HEK293 (cell line): ENCODE measurements around the gene ILDR1.

Source experiments
- CTCF ChIA-PET: fragments of 350-600 bp; formaldehyde crosslinking; extraction: SDS; loops from one replicate; lab custom pipeline; 2021; ENCODE audit warnings: antibody characterized with exemption; lab: Yijun Ruan, JAX
- POLR2A ChIA-PET: fragments of 300-600 bp; formaldehyde crosslinking; extraction: SDS; loops from one replicate; lab custom pipeline; 2020; ENCODE audit warnings: antibody characterized with exemption, inconsistent platforms; lab: Yijun Ruan, JAX
- H3K27ac ChIP-seq: fragments of 200-500 bp; sonication (Bioruptor generic); 2 replicates; pipeline ENCODE4 v1.5.1; 2014; ENCODE audit warnings: low read depth, low read length, control low read depth, inconsistent platforms; ENCODE audit errors: extremely low read depth
- H3K36me3 ChIP-seq, 2 experiments: fragments of 200-500 bp in 1 of 2; sonication (Bioruptor generic) in 1 of 2; 1 replicate in 1 of 2; 2 replicates in 1 of 2; pipeline ENCODE4 v1.5.1; 2014 to 2017; ENCODE audit warnings: inconsistent platforms in 2 of 2, low read length in 2 of 2; ENCODE audit not compliant: control insufficient read depth in 2 of 2, insufficient read depth in 1 of 2
- H3K4me1 ChIP-seq: fragments of 200-500 bp; sonication (Bioruptor generic); 2 replicates; pipeline ENCODE4 v1.5.1; 2014; ENCODE audit warnings: mild to moderate bottlenecking, low read length, inconsistent platforms; ENCODE audit not compliant: control insufficient read depth, insufficient read depth
- H3K4me3 ChIP-seq: 2 replicates; pipeline ENCODE4 v1.5.1; 2011; ENCODE audit warnings: low read depth, mild to moderate bottlenecking, control low read depth, low read length, moderate library complexity
- H3K9me3 ChIP-seq: fragments of 200-500 bp; sonication (Bioruptor generic); 2 replicates; pipeline ENCODE4 v1.5.1; 2014; ENCODE audit warnings: low read depth, low read length, inconsistent platforms; ENCODE audit not compliant: control insufficient read depth, insufficient read depth
- GLI4 ChIP-seq: fragments of 450-650 bp; formaldehyde crosslinking; IDR thresholded peaks from 2 replicates; pipeline ENCODE4 v1.5.1; 2016; ENCODE audit warnings: missing biosample characterization, missing genetic modification characterization
- OSR2 ChIP-seq: fragments of 450-650 bp; formaldehyde crosslinking; IDR thresholded peaks from 2 replicates; pipeline ENCODE4 v1.5.1; 2016; ENCODE audit warnings: missing biosample characterization, missing genetic modification characterization
- SP7 ChIP-seq: fragments of 450-650 bp; formaldehyde crosslinking; IDR thresholded peaks from 2 replicates; pipeline ENCODE4 v1.5.1; 2016; ENCODE audit warnings: missing biosample characterization, missing genetic modification characterization
- TCF7L2 ChIP-seq: IDR thresholded peaks from 2 replicates; pipeline ENCODE4 v1.6.1; 2011; ENCODE audit warnings: low read depth, mild to moderate bottlenecking, inconsistent platforms, low read length, moderate library complexity, borderline replicate concordance
- TRIM28 ChIP-seq: IDR thresholded peaks from 2 replicates; pipeline ENCODE4 v1.6.1; 2011; ENCODE audit warnings: low read length, control low read depth, borderline replicate concordance
- ZFP41 ChIP-seq: fragments of 450-650 bp; formaldehyde crosslinking; IDR thresholded peaks from 2 replicates; pipeline ENCODE4 v1.5.1; 2016; ENCODE audit warnings: missing biosample characterization, missing genetic modification characterization, borderline replicate concordance
- ZNF133 ChIP-seq: fragments of 450-650 bp; formaldehyde crosslinking; IDR thresholded peaks from 2 replicates; pipeline ENCODE4 v1.5.1; 2016; ENCODE audit warnings: missing biosample characterization, missing genetic modification characterization
- ZNF157 ChIP-seq: fragments of 450-650 bp; formaldehyde crosslinking; IDR thresholded peaks from 2 replicates; pipeline ENCODE4 v1.5.1; 2016; ENCODE audit warnings: missing biosample characterization, missing genetic modification characterization
- TF ChIP-seq, protein P1 (sequence below): fragments of 450-650 bp; formaldehyde crosslinking; conservative IDR thresholded peaks from 2 replicates; pipeline ENCODE4 v1.5.1; 2016; ENCODE audit warnings: low read depth, missing biosample characterization, missing genetic modification characterization
- TF ChIP-seq, protein P2 (sequence below): fragments of 450-650 bp; formaldehyde crosslinking; IDR thresholded peaks from 2 replicates; pipeline ENCODE4 v1.5.1; 2016; ENCODE audit warnings: missing biosample characterization, missing genetic modification characterization
- TF ChIP-seq, protein P3 (sequence below): fragments of 450-650 bp; formaldehyde crosslinking; IDR thresholded peaks from 2 replicates; pipeline ENCODE4 v1.5.1; 2016; ENCODE audit warnings: missing biosample characterization, missing genetic modification characterization, borderline replicate concordance
- TF ChIP-seq, protein P4 (sequence below): fragments of 450-650 bp; formaldehyde crosslinking; IDR thresholded peaks from 2 replicates; pipeline ENCODE4 v1.5.1; 2016; ENCODE audit warnings: missing biosample characterization, missing genetic modification characterization
- TF ChIP-seq, protein P5 (sequence below): fragments of 450-650 bp; formaldehyde crosslinking; IDR thresholded peaks from 2 replicates; pipeline ENCODE4 v1.5.1; 2016; ENCODE audit warnings: missing biosample characterization, missing genetic modification characterization

Gene ILDR1

DNA sequence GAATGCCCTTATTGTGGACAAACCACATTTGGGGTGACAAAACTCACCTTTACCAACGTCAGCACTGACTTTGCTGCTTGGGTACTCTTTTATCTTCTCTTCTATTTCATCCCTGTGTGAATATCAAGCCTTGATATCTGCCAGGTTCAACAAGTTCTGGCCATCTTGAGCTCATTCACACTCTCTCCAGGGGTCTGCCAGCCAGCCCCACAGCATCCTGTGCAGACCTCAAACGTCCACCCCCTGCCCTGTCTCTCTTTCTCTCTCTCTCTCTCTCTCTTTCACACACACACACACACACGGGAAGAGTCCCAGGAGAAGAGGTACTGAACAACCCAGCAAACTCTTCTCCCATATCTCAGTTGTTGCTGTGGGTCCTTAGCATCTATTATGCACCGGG, 10.7 kb downstream of the ILDR1 start (continued):
- TF ChIP-seq, protein P1, sequence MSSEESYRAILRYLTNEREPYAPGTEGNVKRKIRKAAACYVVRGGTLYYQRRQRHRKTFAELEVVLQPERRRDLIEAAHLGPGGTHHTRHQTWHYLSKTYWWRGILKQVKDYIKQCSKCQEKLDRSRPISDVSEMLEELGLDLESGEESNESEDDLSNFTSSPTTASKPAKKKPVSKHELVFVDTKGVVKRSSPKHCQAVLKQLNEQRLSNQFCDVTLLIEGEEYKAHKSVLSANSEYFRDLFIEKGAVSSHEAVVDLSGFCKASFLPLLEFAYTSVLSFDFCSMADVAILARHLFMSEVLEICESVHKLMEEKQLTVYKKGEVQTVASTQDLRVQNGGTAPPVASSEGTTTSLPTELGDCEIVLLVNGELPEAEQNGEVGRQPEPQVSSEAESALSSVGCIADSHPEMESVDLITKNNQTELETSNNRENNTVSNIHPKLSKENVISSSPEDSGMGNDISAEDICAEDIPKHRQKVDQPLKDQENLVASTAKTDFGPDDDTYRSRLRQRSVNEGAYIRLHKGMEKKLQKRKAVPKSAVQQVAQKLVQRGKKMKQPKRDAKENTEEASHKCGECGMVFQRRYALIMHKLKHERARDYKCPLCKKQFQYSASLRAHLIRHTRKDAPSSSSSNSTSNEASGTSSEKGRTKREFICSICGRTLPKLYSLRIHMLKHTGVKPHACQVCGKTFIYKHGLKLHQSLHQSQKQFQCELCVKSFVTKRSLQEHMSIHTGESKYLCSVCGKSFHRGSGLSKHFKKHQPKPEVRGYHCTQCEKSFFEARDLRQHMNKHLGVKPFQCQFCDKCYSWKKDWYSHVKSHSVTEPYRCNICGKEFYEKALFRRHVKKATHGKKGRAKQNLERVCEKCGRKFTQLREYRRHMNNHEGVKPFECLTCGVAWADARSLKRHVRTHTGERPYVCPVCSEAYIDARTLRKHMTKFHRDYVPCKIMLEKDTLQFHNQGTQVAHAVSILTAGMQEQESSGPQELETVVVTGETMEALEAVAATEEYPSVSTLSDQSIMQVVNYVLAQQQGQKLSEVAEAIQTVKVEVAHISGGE, result no peak
- TF ChIP-seq, protein P2, sequence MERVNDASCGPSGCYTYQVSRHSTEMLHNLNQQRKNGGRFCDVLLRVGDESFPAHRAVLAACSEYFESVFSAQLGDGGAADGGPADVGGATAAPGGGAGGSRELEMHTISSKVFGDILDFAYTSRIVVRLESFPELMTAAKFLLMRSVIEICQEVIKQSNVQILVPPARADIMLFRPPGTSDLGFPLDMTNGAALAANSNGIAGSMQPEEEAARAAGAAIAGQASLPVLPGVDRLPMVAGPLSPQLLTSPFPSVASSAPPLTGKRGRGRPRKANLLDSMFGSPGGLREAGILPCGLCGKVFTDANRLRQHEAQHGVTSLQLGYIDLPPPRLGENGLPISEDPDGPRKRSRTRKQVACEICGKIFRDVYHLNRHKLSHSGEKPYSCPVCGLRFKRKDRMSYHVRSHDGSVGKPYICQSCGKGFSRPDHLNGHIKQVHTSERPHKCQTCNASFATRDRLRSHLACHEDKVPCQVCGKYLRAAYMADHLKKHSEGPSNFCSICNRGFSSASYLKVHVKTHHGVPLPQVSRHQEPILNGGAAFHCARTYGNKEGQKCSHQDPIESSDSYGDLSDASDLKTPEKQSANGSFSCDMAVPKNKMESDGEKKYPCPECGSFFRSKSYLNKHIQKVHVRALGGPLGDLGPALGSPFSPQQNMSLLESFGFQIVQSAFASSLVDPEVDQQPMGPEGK, result no peak
- no peak for TF ChIP-seq ZNF157
- TF ChIP-seq, protein P3, sequence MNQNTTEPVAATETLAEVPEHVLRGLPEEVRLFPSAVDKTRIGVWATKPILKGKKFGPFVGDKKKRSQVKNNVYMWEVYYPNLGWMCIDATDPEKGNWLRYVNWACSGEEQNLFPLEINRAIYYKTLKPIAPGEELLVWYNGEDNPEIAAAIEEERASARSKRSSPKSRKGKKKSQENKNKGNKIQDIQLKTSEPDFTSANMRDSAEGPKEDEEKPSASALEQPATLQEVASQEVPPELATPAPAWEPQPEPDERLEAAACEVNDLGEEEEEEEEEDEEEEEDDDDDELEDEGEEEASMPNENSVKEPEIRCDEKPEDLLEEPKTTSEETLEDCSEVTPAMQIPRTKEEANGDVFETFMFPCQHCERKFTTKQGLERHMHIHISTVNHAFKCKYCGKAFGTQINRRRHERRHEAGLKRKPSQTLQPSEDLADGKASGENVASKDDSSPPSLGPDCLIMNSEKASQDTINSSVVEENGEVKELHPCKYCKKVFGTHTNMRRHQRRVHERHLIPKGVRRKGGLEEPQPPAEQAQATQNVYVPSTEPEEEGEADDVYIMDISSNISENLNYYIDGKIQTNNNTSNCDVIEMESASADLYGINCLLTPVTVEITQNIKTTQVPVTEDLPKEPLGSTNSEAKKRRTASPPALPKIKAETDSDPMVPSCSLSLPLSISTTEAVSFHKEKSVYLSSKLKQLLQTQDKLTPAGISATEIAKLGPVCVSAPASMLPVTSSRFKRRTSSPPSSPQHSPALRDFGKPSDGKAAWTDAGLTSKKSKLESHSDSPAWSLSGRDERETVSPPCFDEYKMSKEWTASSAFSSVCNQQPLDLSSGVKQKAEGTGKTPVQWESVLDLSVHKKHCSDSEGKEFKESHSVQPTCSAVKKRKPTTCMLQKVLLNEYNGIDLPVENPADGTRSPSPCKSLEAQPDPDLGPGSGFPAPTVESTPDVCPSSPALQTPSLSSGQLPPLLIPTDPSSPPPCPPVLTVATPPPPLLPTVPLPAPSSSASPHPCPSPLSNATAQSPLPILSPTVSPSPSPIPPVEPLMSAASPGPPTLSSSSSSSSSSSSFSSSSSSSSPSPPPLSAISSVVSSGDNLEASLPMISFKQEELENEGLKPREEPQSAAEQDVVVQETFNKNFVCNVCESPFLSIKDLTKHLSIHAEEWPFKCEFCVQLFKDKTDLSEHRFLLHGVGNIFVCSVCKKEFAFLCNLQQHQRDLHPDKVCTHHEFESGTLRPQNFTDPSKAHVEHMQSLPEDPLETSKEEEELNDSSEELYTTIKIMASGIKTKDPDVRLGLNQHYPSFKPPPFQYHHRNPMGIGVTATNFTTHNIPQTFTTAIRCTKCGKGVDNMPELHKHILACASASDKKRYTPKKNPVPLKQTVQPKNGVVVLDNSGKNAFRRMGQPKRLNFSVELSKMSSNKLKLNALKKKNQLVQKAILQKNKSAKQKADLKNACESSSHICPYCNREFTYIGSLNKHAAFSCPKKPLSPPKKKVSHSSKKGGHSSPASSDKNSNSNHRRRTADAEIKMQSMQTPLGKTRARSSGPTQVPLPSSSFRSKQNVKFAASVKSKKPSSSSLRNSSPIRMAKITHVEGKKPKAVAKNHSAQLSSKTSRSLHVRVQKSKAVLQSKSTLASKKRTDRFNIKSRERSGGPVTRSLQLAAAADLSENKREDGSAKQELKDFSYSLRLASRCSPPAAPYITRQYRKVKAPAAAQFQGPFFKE (tag by site-specific recombination), result no peak
- TF ChIP-seq, protein P4, sequence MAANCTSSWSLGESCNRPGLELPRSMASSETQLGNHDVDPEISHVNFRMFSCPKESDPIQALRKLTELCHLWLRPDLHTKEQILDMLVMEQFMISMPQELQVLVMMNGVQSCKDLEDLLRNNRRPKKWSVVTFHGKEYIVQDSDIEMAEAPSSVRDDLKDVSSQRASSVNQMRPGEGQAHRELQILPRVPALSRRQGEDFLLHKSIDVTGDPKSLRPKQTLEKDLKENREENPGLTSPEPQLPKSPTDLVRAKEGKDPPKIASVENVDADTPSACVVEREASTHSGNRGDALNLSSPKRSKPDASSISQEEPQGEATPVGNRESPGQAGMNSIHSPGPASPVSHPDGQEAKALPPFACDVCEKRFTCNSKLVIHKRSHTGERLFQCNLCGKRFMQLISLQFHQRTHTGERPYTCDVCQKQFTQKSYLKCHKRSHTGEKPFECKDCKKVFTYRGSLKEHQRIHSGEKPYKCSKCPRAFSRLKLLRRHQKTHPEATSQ (tag by site-specific recombination), result no peak
- TF ChIP-seq, all 188 proteins: peak for 0

DNA sequence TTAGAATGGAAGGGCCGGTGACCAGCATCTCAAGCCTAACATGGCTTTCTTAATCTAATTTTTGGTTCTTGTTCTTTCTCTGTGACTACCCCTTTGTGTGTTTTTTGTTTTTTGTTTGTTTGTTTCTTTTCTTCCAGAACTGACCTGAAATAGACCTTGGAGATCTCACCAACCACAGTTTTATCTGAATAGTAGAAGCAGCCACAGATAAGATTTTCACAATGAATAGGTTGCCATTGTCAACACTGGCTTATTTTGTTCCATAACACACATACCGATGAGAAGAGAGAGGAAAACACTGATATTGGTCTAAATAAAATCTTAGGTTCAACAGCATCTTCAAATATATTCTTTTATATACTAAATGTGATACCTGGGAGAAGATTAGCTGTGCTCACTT, 11.5 kb downstream of the ILDR1 start:
- CTCF ChIA-PET, result no interaction called here

More for the DNA sequence above, 11.5 kb downstream of the ILDR1 start:
- H3K4me1 ChIP-seq, result no peaks in the 10 kb centered on the region
- TF ChIP-seq SP7 (tag by site-specific recombination), result no peak
- TF ChIP-seq ZFP41 (tag by site-specific recombination), result no peak
- TF ChIP-seq TCF7L2, result no peak
- TF ChIP-seq GLI4 (tag by site-specific recombination), result no peak
- TF ChIP-seq, protein P5, sequence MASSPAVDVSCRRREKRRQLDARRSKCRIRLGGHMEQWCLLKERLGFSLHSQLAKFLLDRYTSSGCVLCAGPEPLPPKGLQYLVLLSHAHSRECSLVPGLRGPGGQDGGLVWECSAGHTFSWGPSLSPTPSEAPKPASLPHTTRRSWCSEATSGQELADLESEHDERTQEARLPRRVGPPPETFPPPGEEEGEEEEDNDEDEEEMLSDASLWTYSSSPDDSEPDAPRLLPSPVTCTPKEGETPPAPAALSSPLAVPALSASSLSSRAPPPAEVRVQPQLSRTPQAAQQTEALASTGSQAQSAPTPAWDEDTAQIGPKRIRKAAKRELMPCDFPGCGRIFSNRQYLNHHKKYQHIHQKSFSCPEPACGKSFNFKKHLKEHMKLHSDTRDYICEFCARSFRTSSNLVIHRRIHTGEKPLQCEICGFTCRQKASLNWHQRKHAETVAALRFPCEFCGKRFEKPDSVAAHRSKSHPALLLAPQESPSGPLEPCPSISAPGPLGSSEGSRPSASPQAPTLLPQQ (tag by site-specific recombination), result no peak
- TF ChIP-seq TRIM28, result no peak
- no peak for TF ChIP-seq ZNF133 (tag by site-specific recombination)
- TF ChIP-seq OSR2 (tag by site-specific recombination), result no peak
- no peaks in the 10 kb centered on the region for H3K36me3 ChIP-seq
- H3K27ac ChIP-seq, result no peak overlapping the region
- no peak overlapping the region for H3K4me3 ChIP-seq
- POLR2A ChIA-PET, result no interaction called here
- H3K9me3 ChIP-seq, result no peaks in the 10 kb centered on the region
